NB4 (cell line): Measurements from ENCODE around the gene PIGBOS1.
"Not testable (repeated sequence)": the region's sequence is repeated elsewhere in the genome, so short reads cannot be mapped to it uniquely, and the experiment has no call there.

Experiments used
- DNase-seq: peaks from one replicate; pipeline ENCODE4 v3.0.0; 2010; ENCODE audit warnings: low read depth
- H3K4me3 ChIP-seq: one replicate; pipeline ENCODE4 v1.5.1; 2011; ENCODE audit warnings: mild to moderate bottlenecking, low read depth, low read length, moderate library complexity
- MYC ChIP-seq: IDR thresholded peaks from 2 replicates; pipeline ENCODE4 v1.6.1; 2011; ENCODE audit warnings: low read depth, low read length
- POLR2A ChIP-seq: IDR thresholded peaks from 2 replicates; pipeline ENCODE4 v1.6.1; 2011; ENCODE audit warnings: mild to moderate bottlenecking; ENCODE audit not compliant: insufficient read length; ENCODE audit errors: extremely low read depth
- TF ChIP-seq, protein P1 (sequence below): IDR thresholded peaks from 2 replicates; pipeline ENCODE4 v1.6.1; 2011; ENCODE audit warnings: low read depth, low read length
- TF ChIP-seq, protein P2 (sequence below): IDR thresholded peaks from one replicate; pipeline ENCODE4 v1.5.1; 2012; ENCODE audit warnings: low read depth, low read length

PIGBOS1 gene

GRCh38 chr15:55283379-55284147 lies 35.4 kb downstream of the PIGBOS1 start:
- peak overlapping the region; percentile 47 for H3K4me3 ChIP-seq
- no peak for DNase-seq
- TF ChIP-seq, protein P1, sequence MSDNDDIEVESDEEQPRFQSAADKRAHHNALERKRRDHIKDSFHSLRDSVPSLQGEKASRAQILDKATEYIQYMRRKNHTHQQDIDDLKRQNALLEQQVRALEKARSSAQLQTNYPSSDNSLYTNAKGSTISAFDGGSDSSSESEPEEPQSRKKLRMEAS, result no peak
- TF ChIP-seq POLR2A (no peak), MYC (no peak)
- TF ChIP-seq, protein P2, sequence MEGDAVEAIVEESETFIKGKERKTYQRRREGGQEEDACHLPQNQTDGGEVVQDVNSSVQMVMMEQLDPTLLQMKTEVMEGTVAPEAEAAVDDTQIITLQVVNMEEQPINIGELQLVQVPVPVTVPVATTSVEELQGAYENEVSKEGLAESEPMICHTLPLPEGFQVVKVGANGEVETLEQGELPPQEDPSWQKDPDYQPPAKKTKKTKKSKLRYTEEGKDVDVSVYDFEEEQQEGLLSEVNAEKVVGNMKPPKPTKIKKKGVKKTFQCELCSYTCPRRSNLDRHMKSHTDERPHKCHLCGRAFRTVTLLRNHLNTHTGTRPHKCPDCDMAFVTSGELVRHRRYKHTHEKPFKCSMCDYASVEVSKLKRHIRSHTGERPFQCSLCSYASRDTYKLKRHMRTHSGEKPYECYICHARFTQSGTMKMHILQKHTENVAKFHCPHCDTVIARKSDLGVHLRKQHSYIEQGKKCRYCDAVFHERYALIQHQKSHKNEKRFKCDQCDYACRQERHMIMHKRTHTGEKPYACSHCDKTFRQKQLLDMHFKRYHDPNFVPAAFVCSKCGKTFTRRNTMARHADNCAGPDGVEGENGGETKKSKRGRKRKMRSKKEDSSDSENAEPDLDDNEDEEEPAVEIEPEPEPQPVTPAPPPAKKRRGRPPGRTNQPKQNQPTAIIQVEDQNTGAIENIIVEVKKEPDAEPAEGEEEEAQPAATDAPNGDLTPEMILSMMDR, result no peak

- TF ChIP-seq MYC (peak; percentile 65; the same call in 1 of the 2 replicates), POLR2A (no peak)
- TF ChIP-seq, protein P2, result no peak
- H3K4me3 ChIP-seq, result peak overlapping the region; percentile 47
- peak; percentile 88 for DNase-seq
Measured at GRCh38 chr15:55282284-55282833, 36.6 kb downstream of the PIGBOS1 start.

DNA sequence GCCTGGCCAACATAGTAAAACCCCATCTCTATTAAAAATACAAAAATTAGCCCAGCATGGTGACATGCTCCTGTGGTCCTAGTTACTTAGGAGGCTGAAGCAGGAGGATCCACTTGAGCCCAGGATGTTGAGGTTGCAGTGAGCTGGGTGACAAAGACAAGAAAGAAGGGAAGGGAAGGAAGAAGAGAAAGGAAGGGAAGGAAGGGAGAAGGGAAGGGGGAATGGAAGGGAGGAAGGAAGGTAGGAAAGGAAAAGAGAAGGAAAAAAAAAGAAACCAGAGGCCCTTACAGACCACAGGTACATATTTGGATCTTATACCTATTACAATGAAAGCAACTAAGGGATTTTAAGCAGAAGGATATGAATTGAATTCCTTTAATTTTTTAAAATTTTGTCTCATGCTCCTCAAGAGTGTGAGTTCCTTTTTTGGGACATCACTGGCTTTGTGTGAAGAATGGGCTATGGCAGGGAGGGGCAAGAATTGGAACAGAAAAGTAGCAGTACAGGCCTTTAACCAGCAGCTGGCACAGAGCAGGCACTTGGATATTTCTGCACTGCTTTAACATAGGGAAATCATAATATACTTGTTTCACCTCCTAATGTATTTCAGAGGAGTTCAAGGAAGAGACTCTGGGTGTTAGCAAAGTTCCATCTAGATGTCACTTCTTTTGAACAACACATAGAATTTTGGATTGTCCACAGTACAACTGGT lies 37.2 kb downstream of the PIGBOS1 start:
- DNase-seq, result no peak
- no peak overlapping the region for H3K4me3 ChIP-seq
- TF ChIP-seq POLR2A (no peak), MYC (no peak)
- TF ChIP-seq, protein P1, result no peak
- TF ChIP-seq, protein P2, result no peak

DNA sequence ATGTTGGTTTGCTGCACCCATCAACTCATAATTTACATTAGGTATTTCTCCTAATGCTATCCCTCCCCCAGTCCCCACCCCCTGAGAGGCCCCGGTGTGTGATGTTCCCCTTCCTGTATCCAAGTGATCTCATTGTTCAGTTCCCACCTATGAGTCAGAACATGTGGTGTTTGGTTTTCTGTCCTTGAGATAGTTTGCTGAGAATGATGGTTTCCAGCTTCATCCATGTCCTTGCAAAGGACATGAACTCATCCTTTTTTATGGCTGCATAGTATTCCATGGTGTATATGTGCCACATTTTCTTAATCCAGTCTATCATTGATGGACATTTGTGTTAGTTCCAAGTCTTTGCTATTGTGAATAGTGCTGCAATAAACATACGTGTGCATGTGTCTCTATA lies 38.3 kb downstream of the PIGBOS1 start:
- DNase-seq, result peak; percentile 45
- not testable (repeated sequence) for H3K4me3 ChIP-seq

DNA sequence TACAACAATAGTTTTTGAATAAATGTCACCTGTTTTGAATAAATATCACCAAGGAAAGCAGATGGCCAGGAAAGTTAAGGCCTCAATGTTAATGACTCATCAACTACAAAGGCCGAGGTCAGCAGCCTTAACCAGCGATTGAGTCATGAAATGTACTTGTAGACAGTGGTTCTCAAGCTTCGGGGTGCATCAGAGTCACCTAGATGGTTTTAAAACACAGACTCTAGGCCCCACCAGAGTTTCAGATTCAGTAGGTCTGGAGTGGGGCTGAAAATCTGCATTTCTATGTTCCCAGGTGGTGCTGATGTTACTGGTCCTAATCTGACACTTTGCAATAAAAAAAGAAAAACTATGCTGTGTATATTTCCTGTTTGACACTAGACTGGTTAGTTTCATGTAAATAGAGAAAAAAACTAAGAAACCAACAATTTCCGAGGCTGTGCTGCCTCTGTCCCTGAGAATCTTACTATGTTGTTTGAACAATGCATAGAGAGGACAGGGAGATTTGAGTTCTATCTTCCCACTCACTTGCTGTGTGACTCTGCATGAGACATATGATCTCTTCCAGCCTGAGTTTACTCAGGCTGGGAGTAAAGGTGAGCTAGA lies 39.1 kb downstream of the PIGBOS1 start:
- DNase-seq, result peak; percentile 86
- TF ChIP-seq, protein P1, result peak; percentile 39; the same call in 1 of the 2 replicates
- no peak for TF ChIP-seq POLR2A
- TF ChIP-seq, protein P2, result no peak
- H3K4me3 ChIP-seq, result no peak overlapping the region

GRCh38 chr15:55279100-55279745 lies 39.7 kb downstream of the PIGBOS1 start:
- DNase-seq, result no peak
- no peak overlapping the region for H3K4me3 ChIP-seq

More at GRCh38 chr15:55279100-55279745, 39.7 kb downstream of the PIGBOS1 start:
- TF ChIP-seq, protein P2, result no peak
- TF ChIP-seq POLR2A (no peak), MYC (no peak)
- TF ChIP-seq, protein P1, result no peak
